ENCODE results near the gene CCDC92B.
A peak's percentile ranks its signal among the peaks of the same experiment; 100 is the strongest.

Gene CCDC92B

GRCh38 chr17:2718150-2718938 is 31.1 kb downstream of the CCDC92B start:
- DNase-seq, result no peak

DNA sequence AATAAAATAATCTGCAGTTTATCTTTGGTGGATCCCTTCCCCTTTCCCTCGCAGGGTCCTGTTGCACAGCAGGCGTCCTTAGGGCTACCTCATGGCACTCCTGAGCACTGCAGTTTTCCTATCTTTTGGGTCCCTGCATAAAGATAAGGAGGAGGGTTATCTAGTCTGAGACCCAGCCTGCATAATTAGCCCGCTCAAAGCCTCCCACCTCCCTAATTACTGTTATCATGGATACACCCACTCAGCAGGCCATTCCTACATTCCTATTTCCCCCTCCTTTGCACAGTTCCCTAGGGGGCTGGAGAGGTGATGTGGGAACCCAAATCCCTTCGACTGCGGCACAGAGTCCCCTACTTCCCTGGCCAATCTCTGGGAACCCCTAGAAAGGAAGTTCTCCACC is 32.8 kb downstream of the CCDC92B start:
- no peak for DNase-seq

GRCh38 chr17:2713881-2714280 is 35.6 kb downstream of the CCDC92B start:
- DNase-seq, result no peak

- DNase-seq, result no peak
Observed at GRCh38 chr17:2712300-2713043, 37.0 kb downstream of the CCDC92B start.

DNA sequence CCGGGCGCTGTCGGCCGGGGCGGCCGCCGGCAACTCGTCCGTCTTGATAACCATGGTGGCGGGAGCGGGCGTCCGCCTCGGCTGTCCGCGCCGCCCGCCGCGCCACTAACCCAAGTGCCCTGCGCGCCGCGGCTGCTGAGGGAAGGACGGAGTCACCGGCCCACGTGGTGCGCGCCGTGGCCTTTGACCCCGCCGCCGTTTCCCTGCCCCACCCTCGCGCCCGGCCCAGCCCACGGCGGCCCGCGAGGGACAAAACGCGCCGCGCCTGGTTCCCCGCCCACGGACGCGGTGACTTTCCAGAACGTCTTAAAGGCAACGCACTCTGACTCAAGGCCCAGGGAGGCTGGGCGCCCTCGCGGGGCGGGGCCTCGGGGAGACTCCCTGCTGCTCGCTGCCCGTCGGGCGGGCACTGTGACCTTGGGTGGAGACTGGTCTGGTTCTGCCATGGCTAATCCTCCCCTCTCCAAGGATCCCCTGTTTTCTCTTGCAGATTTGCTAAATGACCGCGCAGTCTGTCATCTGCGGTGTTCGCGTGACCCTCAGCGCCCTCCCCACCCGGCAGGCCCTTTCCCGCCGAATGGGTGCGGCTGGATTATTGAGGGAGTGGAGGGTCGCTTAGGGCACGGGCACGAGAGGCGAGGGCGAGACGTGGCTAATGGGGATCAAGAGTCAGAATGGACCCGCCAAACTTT is 37.7 kb downstream of the CCDC92B start, which contains the start of gene CLUH:
Gene CLUH, minus strand, starts transcription at position 157 of the 692 bp plus-strand sequence. Its CDS starts 103 bp downstream, at position 54.
- DNase-seq, result peak; percentile 14

DNA sequence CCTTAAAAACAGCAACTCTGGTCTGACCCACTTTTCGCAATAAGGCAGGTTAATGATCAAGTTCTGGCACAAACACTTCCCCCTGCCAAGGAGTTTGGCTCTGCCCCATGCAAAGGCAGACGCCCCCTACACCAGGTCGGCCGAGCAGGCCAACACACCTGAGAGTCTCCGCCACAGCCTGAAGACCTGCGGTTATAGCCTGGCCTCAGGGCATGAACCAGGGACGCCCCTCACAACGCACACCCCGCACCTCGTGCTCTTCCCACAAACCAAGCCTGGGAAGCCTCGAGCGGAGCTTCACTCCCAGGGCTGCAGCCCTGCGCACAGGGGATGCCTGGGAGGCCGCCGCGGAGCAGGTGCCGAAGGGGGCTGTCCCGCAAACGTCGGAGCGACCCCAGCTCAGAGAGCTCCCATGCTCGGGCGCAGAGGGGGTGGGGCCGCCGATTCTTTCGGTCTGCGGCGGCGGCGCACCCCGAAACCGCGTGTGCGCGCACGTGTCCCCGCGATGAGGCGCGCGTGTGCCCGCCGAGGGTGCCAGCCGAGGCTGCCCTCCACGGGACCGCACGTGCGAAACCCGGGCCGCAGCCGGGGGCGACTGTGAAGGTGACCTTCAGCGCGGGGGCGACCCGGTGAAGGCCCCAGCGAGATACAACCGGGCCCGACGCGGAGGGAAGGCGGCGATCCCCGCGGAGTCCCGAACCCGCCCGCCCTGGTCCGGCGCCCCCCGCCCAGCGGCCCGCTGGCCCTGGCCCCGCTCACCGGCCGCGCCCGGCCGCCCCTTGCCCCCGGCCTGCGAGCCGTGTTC is 38.4 kb downstream of the CCDC92B start:
- no peak for DNase-seq

DNA sequence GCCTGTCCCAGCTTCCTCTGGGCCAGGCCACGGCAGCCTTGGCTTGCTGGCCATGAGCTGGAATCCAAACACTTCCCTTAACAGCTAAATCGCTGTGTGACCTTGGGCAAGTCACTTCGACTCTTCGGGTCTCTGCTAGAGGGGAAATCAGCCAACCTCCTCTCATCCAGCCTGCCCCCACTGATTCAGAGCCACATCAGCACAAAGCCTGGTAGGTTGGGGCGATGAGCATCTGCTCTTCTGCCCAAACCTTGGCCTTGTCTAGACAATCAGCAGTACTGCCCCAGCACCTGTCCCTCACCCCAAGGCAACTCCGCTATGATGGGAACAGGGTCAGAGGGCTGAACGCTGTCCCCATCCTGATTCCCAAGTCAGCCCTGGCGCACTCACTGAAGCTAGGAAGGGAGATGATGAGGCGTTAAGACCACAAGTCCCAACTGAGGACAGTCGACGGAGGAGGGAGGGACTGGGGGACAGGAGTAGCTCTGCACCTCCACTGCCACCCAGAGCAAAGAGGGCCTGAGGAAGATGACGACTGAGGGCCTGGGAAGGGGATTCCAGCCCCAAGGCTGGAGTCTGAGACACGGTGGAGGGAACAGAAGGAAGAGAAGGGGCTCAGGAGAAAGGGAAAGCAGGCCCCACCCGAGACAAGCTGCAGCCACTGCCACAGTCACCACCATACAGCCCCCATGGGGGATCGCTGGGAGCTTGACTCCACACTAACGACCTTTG is 39.2 kb downstream of the CCDC92B start:
- no peak for DNase-seq

DNA sequence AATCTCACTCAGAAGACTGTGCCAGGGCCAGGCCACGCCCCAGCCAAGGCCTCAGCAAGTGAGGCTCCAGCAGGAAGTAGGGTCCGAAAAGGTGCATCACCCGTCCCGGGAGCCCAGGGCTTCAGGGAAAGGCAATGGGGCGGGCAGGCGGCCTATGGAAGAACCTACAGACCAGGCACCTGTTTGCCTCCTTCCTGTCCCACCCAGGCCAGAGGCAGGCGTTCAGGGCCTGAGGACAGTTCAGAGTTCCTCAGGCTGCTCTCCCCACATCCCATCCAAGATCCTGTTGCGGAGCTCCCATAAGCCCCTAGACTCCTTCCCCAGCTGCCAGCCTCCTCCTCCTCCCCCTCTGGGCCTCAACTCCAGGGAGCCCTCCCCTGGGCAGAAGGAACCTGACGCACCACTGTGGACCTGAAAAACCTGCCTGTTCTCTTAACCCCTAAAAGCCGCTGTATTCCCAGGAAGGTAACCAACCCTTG is 40.2 kb downstream of the CCDC92B start:
- DNase-seq, result no peak

- DNase-seq, result no peak
Observed at GRCh38 chr17:2708585-2709182, 40.8 kb downstream of the CCDC92B start.

DNA sequence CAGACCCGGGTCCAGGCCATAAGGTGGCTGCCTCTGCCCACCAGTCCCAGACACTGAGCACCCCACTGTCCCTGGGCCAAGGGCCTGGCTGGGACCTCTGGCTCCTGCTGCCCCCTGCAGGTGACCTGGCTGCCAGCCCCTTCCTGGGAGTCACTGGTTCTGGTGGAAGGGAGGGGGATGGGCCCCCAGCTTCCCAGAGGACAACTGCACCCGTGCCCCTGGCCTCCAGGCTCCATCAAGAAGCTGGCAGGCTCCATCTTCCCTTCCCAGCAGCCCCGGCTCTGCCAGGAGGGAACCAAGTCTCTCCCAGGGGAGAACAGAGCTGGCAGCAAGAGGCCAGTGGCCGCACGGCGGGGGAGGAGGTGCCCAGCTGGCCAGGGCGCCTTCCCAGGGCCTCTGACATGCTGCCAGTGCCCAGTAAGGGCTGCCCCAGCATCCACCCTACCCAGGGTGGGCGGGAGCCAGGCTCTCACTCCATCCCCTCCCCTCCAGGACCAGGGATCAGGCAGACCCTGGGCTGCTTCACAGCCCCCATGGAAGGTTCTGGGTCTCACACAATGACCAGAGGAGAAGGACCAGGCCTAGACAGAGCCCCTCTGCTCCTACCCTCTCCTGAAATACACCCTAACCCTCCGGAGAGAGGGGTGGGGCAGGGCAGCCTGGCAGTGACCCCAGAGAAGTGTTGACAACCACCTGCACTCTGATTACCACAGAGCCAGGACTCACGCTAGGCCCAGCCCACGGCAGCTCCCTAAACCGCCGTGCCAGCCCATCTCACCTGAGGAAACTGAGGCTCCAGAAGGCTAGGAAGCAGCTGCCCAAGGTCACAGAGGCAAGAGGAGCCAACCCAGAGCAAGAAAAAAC is 41.5 kb downstream of the CCDC92B start:
- DNase-seq, result no peak

DNA sequence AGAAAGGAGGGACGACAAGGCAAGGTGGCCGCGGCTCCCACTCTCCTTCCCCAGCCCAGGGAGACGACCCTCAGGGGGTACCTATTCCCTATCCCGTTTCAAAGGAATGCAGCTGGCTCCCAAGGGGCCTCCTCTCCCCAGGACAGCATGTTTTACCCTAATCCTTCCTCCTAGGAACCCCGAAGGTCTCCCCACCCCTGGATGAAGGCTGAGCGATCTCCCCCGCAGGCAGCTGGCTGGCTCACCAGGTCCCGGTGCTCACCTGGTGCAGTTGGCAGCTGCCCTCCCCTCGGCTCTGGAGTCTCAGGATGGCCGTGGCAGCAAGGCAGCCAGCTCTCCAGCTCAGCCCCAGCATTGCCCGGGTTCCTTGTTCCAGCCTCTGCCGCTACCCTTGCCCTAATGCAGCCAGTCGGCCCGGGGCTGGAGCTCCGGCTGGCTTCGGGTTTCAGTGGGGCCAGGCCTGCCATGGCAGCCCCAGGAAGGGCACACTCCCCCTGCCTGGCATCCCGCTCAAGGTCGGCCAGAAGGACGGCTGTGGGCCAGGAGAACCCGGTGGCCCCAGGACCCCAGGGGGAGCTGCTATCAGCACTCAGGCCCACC is 42.4 kb downstream of the CCDC92B start:
- DNase-seq, result no peak

- no peak for DNase-seq
Observed at GRCh38 chr17:2705888-2706795, 43.3 kb downstream of the CCDC92B start.

- DNase-seq, result no peak
Observed at GRCh38 chr17:2705263-2705662, 44.2 kb downstream of the CCDC92B start.

DNA sequence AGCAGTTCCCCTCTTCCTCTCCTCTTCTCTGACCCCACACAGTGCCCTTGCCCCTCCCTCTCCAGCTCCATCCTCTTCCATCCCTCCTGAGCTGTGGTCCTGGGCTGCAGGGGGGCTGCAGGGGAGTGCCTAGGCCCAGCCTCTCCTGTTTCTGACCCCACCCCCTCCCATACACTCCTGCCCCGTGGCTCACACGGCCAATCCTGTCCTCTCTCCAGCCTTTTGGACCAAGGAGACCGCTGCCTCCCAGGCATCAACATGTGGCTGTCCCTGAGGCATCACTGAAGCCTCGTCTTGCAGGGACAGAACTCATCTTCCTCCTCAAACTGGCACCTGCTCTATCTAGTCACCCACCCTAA is 44.6 kb downstream of the CCDC92B start:
- no peak for DNase-seq

DNA sequence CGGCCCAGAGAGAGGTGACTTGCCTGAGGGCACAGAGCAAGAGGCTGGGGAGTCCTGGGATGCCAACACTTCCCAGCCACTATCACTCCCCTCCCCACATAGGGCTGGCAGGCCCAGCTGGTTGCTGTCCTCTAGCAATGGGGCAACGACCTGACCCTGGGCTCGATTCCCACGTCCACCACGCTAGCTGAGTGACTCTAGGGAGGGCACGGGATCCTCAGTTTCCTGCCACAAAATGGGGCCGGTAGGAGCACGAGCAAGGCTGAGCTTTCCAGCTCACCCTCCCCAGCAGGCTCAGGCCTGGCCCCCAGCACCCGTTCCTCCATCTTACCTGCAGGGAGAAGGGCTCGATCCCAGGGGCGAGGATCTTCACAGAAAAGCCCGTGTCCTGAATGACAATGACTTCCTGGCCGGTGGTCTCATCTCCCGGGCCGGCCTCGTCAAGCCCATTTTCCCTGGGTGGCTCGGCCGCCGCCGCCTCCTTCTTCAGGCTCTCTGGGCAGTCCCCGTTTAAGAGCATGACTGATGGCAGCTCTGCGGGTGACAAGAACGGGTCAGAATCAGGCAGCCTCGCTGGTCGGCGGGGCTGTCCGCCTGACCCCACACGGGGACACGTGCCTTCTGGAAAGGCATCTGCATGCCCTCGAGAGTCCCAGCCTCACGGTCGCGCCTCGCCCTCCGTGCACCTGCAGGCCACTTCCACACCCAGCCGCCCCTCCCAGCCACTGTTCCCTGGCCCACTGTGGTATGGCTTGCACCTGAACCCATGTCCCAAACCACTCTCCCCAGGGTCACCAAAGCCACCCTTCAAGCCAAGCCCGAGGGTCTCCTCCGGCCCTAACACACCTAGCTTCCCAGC is 45.2 kb downstream of the CCDC92B start:
- no peak for DNase-seq

GRCh38 chr17:2703606-2704005 is 45.8 kb downstream of the CCDC92B start:
- no peak for DNase-seq

DNA sequence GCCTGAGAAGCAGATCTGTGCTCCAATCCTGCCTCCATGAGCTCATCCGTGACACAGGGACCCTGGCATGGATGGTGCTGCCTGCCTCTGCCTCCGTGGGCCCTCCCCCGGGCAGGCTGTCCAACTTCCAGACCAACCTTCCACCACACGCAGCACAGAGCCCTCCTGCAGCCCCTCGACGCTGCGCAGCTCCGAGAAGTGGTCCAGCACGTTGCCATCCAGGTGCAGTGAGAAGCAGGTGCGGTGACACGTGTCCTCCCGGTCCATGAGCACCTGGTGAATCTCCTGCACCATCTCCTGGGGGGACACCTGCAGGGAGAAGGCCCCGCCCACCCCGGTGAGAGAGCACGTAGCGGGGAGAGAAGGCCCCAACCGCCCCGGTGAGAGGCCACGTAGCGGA is 46.3 kb downstream of the CCDC92B start:
- DNase-seq, result no peak

All from NCI-H2029 treated with DMSO at 0.1 percent for 48 hours (cell line).